NCI-H748 (cell line): ENCODE results near the gene ARMH1.
"Not testable (repeated sequence)": the region's sequence is repeated elsewhere in the genome, so short reads cannot be mapped to it uniquely, and the experiment has no call there.

Experiments
- DNase-seq: peaks from one replicate; lab custom pipeline; 2025; ENCODE audit not compliant: unreplicated experiment; lab: John Stamatoyannopoulos, UW

ARMH1 gene

DNA sequence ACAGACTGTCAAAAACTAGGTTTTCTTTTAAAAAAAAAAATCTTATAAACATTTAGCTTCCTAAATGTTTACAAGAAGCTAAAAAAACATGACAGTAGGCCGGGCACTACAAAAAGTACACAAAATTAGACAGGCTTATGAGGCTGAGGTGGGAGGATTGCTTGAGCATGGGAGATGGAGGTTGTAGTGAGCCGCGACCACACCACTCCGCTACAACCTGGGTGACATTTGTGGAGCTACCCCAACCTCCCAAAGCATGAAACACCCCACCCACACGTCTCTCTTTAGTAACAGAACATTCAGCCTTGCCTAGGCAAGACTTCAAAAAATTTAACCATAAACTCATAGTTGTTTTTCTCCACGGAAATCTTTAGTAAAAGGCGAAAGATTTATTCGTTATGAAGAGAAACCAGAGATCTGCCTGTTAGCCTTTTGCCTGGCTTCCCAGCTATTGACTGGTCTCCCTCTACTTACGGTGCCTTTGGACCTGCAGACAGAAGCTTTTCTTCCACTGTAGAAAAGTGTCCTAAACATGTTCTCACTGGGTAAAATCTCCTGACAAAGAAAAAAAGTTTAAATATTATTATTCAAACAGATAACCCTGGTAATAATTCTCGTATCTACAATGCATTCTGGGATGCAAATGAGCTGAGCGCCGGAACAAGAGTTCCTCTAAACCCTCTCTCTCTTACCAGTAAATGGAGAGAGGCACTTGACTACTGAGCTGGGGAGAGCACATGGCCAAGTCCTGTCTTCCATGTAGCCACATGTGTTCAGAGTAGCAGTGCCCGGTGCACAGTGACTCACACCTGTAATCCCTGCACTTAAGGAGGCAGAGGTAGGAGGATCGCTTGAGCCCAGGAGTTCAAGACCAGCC is 47.2 kb downstream of the ARMH1 start:
- DNase-seq: peak; percentile 95

GRCh38 chr1:44723064-44723463 is 48.5 kb downstream of the ARMH1 start:
- DNase-seq: no peak

DNA sequence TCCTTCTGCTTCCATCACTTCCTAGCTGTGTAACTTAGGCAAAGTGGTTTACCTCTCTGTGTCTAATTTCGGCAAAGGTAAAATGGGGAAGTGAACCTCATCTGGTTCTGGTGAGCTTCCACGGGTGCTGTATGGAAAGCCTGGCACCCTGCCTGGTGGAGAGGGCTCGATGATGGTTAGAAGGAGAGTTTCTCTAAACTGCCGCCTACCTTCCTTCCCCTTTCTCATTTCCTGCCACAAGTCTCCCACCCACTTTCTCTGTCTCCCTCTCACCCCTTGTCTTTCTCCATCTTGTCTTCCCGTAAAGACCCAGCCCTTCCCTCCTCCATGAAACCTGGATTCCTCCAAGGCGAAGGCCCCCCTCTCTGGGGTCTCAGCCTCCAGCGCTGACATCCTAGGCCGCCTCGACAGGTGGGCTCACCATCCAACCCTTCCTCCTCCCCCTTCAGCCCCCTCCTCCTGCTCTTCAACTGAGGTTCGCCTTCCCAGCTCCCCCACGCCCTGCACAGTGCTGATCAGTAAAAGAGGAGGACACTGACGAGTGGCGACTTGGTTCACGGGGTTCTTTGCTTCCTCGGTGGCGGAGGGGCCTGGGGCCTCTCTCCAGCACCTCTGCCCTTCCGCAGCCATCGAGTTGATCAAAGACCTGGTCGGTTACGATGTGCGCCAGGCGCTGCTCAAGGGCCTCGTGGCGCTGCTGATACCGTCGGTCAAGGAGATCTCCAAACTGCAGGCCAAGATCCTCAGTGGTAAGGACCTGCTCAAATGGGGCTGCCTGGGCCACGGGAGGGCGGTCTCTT is 49.2 kb downstream of the ARMH1 start:
- no peak for DNase-seq

- DNase-seq: no peak
These were observed 49.9 kb downstream of the ARMH1 start for GRCh38 chr1:44724296-44724954.

GRCh38 chr1:44724955-44725698 is 50.6 kb downstream of the ARMH1 start:
- DNase-seq: no peak

GRCh38 chr1:44730741-44731512 is 56.4 kb downstream of the ARMH1 start, which contains the start of gene RNU5D-1:
TSS of gene RNU5D-1 (minus strand) at chr1:44731170.
- DNase-seq: peak; percentile 96

DNA sequence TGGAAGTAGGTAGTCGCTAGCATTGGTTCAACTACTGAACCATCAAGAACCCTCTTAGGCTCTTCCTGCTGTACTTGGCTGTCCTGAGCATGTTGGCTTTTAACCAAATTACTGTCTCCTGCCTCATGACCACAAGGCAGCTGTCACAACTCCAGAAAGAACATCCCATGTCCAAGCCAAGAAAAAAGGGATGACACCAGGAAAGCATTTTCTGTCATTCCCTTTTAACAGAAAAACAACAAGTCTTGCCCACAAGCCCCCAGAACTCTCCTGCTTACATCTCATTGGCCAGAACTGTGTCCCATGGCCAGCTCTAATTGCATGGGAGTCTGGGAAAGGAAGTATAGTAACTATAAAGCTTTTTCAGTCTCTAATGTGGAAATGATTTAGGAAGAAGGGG is 58.9 kb downstream of the ARMH1 start:
- no peak for DNase-seq

DNA sequence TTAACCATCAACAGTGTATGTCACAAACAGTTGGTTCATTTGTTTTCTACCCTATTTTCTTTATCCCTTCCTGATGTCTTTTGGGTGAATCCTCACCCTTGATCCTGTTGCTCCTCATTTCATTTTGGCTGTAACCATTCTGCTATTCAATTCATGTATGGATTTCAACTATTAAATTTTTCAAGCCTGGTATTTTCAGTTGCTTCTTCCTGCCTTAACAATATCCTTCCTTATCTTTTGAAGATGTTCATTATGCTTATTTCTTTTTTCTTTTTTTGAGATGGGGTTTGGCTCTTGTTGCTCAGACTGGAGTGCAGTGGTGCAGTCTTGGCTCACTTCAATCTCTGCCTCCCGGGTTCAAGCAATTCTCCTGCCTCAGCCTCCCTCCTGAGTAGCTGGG is 59.3 kb downstream of the ARMH1 start:
- no peak for DNase-seq

DNA sequence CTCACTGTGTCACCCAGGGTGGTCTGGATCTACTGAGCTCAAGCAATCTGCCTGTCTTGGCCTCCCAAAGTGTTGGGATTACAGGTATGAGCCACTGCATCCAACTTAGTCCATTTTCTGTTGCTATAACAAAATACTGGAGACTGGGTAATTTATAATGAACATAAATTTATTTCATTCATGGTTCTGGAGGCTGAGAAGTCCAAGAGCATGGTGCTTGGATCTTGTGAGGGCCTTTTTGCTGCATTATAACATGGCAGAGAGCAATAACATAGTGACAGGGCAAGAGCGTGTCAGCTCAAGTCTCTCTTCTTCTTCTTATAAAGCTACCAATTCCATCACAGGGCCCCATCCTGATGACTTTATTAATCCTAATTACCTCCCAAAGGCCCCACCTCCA is 61.5 kb downstream of the ARMH1 start:
- DNase-seq: no peak

- DNase-seq: not testable (repeated sequence)
These were observed 64.4 kb downstream of the ARMH1 start for GRCh38 chr1:44738953-44739306.

- DNase-seq: peak; percentile 99
These were observed 65.0 kb downstream of the ARMH1 start, which contains the start of gene KIF2C for GRCh38 chr1:44739307-44740178. TSS of gene KIF2C (plus strand) at chr1:44739837. CDS start at chr1:44739933, 96 bp downstream.

GRCh38 chr1:44740179-44740617 is 65.7 kb downstream of the ARMH1 start:
- DNase-seq: no peak

GRCh38 chr1:44743211-44743610 is 68.7 kb downstream of the ARMH1 start:
- no peak for DNase-seq

GRCh38 chr1:44747878-44748277 is 73.4 kb downstream of the ARMH1 start:
- no peak for DNase-seq

DNA sequence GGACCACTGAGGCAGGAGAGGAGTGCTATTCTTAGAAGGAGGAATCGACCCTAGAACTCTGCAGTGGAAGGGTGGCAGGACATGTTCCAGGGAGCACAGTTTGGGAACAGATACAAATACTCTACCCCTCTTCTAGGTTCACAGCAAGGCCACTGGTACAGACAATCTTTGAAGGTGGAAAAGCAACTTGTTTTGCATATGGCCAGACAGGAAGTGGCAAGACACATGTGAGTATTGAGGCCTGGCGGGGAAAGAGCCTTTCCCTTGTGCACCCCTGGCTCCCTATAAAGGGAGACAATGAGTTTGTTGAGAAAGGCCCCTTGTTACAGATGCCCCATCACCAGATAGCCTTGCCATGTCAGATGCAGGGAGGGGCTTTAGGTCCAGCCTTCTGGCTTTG is 82.9 kb downstream of the ARMH1 start:
- no peak for DNase-seq

DNA sequence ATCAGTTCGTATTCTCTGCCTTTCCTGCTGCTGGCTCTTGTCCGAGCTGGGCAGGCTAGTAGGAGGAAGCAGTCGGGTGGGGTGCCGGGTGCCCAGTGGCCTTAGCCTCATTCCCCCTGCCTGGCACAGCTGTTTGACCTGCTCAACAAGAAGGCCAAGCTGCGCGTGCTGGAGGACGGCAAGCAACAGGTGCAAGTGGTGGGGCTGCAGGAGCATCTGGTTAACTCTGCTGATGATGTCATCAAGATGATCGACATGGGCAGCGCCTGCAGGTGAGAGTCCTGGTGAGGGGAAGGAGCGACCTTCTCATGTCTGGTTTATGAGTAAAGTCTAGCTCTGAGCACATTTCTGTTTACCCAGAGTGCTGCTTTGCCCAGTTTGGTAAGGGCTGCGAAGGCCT is 84.6 kb downstream of the ARMH1 start:
- DNase-seq: no peak

DNA sequence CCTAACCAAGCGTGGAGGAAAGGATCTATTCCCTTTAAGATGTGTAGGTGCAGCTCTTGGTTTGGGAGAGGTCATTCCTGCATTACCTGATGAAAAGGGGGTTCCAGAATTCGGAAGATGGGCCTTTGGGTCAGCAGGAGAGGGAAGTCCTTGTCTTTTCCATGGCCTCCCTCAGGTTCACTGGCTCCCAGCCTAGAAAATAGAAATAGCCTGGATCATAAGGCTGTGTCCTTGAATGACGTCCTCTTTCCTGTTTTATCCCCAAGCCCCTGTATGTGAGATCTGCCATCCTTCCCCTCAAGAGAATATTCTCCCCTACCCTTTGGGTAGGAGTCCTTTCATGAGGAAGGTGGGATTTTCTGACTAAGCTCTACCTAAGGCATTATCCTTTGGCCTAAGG is 86.4 kb downstream of the ARMH1 start:
- DNase-seq: no peak

- DNase-seq: not testable (repeated sequence)
These were observed 91.9 kb downstream of the ARMH1 start for GRCh38 chr1:44766421-44766820.
